ENCODE measurements around the gene DYRK1A.

DNA sequence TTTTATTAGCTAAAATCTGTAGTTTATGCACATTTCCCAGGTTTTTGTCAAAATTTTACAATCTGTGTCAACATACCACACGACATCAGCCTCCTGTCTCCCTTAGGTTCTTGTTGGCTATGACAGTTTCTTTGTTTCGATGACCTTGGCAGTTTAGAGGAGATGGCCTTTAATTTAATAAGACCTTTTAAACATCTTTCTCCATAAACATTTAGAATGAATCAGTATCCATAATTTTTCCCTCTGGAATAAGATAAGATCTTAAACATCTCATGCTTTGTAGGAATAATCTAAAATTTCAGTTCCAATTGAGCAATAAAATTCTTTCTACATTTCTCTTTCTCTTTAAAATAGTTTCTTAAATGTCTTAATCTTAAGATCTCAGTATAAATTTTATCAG is 28.7 kb upstream of the DYRK1A start:
- TF ChIP-seq KLF1 (tag by site-specific recombination; IDR thresholded peaks at IDR 0.05) (no peak), ZNF335 (tag by site-specific recombination; conservative IDR thresholded peaks at IDR 0.05) (no peak), PRDM1 (tag by site-specific recombination; IDR thresholded peaks at IDR 0.05) (no peak), ZBTB21 (tag by site-specific recombination; IDR thresholded peaks at IDR 0.05) (no peak), ZNF571 (tag by site-specific recombination; IDR thresholded peaks at IDR 0.05) (no peak), ZNF433 (tag by site-specific recombination; IDR thresholded peaks at IDR 0.05; ENCODE audit: low read depth) (no peak)
- TF ChIP-seq, protein P1, sequence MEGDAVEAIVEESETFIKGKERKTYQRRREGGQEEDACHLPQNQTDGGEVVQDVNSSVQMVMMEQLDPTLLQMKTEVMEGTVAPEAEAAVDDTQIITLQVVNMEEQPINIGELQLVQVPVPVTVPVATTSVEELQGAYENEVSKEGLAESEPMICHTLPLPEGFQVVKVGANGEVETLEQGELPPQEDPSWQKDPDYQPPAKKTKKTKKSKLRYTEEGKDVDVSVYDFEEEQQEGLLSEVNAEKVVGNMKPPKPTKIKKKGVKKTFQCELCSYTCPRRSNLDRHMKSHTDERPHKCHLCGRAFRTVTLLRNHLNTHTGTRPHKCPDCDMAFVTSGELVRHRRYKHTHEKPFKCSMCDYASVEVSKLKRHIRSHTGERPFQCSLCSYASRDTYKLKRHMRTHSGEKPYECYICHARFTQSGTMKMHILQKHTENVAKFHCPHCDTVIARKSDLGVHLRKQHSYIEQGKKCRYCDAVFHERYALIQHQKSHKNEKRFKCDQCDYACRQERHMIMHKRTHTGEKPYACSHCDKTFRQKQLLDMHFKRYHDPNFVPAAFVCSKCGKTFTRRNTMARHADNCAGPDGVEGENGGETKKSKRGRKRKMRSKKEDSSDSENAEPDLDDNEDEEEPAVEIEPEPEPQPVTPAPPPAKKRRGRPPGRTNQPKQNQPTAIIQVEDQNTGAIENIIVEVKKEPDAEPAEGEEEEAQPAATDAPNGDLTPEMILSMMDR (tag by site-specific recombination; IDR thresholded peaks at IDR 0.05), result no peak
- TF ChIP-seq, protein P2, sequence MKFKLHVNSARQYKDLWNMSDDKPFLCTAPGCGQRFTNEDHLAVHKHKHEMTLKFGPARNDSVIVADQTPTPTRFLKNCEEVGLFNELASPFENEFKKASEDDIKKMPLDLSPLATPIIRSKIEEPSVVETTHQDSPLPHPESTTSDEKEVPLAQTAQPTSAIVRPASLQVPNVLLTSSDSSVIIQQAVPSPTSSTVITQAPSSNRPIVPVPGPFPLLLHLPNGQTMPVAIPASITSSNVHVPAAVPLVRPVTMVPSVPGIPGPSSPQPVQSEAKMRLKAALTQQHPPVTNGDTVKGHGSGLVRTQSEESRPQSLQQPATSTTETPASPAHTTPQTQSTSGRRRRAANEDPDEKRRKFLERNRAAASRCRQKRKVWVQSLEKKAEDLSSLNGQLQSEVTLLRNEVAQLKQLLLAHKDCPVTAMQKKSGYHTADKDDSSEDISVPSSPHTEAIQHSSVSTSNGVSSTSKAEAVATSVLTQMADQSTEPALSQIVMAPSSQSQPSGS (tag by site-specific recombination; IDR thresholded peaks at IDR 0.05; ENCODE audit: low read depth), result no peak
- TF ChIP-seq, protein P3, sequence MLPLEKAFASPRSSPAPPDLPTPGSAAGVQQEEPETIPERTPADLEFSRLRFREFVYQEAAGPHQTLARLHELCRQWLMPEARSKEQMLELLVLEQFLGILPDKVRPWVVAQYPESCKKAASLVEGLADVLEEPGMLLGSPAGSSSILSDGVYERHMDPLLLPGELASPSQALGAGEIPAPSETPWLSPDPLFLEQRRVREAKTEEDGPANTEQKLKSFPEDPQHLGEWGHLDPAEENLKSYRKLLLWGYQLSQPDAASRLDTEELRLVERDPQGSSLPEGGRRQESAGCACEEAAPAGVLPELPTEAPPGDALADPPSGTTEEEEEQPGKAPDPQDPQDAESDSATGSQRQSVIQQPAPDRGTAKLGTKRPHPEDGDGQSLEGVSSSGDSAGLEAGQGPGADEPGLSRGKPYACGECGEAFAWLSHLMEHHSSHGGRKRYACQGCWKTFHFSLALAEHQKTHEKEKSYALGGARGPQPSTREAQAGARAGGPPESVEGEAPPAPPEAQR (tag by site-specific recombination; IDR thresholded peaks at IDR 0.05), result no peak

Data from HEK293 (cell line).